Osteocyte (in vitro differentiated cells): ENCODE results near the gene SH3PXD2A. TPM values are rescaled to one million over a fixed set of nuclear protein-coding genes. Genes with fewer than 3 reads are reported as not detected.

Experiments used
- DNase-seq: peaks from one replicate; pipeline ENCODE4 v3.0.0; 2021; ENCODE audit warnings: mixed read lengths; ENCODE audit not compliant: unreplicated experiment; ENCODE audit errors: extremely low spot score
- H3K27ac Mint-ChIP-seq: one replicate; pipeline ENCODE4 v1.8.0; 2021; ENCODE audit warnings: mild to moderate bottlenecking, mixed read lengths; ENCODE audit not compliant: unreplicated experiment
- H3K27me3 Mint-ChIP-seq: one replicate; pipeline ENCODE4 v1.8.0; 2021; ENCODE audit warnings: mixed read lengths; ENCODE audit not compliant: unreplicated experiment
- H3K36me3 Mint-ChIP-seq: one replicate; pipeline ENCODE4 v1.8.0; 2021; ENCODE audit warnings: mixed read lengths; ENCODE audit not compliant: unreplicated experiment
- H3K4me1 Mint-ChIP-seq: one replicate; pipeline ENCODE4 v1.8.0; 2021; ENCODE audit warnings: mixed read lengths; ENCODE audit not compliant: unreplicated experiment
- H3K4me3 Mint-ChIP-seq: one replicate; pipeline ENCODE4 v1.8.0; 2021; ENCODE audit warnings: mild to moderate bottlenecking, moderate library complexity, mixed read lengths; ENCODE audit not compliant: unreplicated experiment
- H3K9me3 Mint-ChIP-seq: one replicate; pipeline ENCODE4 v1.8.0; 2021; ENCODE audit warnings: mixed read lengths; ENCODE audit not compliant: unreplicated experiment
- total RNA-seq: library from RNA; stranded (reverse); gene quantifications from 2 replicates; pipeline ENCODE4 v1.2.1, GENCODE V29; 2021
- TF ChIP-seq, protein P1 (sequence below): fragments of 200-600 bp; sonication (generic); IDR thresholded peaks from 2 replicates; pipeline ENCODE4 v1.5.0; 2021; ENCODE audit warnings: antibody characterized with exemption, mild to moderate bottlenecking, moderate library complexity

SH3PXD2A gene
- total RNA-seq, 1 donor from 2014 or later: 43.0 TPM

DNA sequence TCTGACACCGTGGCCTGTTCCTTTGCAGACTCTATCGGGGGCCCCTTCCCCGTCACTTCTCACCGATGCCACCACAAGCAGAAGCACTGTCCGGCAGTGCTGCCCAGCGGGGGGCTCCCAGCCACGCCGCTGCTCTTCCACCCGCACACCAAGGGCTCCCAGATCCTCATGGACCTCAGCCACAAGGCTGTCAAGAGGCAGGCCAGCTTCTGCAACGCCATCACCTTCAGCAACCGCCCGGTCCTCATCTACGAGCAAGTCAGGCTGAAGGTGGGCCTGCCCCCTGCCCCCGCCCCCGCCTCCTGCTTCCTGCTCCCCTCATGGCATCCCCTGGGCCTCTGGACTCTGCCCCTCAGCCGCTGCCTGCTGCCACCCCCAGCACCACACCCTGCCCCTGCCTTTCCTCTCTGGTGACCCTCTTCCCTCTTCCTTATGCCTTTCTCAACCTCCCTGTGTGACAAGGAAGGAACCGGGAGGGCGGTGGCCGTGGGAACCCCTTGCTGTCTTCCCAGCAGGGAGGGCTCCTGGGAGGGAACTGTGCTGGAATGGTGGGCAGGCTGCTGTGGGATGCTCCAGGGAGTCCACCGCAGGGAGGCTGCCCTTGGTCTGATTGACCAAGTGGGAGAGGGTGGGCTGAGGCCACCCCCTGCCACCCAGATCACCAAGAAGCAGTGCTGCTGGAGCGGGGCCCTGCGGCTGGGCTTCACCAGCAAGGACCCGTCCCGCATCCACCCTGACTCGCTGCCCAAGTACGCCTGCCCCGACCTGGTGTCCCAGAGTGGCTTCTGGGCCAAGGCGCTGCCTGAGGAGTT lies 284.3 kb downstream of the SH3PXD2A start:
- no peaks in the 10 kb centered on the region for H3K36me3 Mint-ChIP-seq
- peaks cover 15% of the 10 kb centered on the region for H3K27me3 Mint-ChIP-seq
- TF ChIP-seq, protein P1, sequence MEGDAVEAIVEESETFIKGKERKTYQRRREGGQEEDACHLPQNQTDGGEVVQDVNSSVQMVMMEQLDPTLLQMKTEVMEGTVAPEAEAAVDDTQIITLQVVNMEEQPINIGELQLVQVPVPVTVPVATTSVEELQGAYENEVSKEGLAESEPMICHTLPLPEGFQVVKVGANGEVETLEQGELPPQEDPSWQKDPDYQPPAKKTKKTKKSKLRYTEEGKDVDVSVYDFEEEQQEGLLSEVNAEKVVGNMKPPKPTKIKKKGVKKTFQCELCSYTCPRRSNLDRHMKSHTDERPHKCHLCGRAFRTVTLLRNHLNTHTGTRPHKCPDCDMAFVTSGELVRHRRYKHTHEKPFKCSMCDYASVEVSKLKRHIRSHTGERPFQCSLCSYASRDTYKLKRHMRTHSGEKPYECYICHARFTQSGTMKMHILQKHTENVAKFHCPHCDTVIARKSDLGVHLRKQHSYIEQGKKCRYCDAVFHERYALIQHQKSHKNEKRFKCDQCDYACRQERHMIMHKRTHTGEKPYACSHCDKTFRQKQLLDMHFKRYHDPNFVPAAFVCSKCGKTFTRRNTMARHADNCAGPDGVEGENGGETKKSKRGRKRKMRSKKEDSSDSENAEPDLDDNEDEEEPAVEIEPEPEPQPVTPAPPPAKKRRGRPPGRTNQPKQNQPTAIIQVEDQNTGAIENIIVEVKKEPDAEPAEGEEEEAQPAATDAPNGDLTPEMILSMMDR: no peak
- H3K27ac Mint-ChIP-seq: no peak overlapping the region
- no peaks in the 10 kb centered on the region for H3K9me3 Mint-ChIP-seq
- DNase-seq: no peak
- peaks cover 12% of the 10 kb centered on the region for H3K4me1 Mint-ChIP-seq
- no peak overlapping the region for H3K4me3 Mint-ChIP-seq

DNA sequence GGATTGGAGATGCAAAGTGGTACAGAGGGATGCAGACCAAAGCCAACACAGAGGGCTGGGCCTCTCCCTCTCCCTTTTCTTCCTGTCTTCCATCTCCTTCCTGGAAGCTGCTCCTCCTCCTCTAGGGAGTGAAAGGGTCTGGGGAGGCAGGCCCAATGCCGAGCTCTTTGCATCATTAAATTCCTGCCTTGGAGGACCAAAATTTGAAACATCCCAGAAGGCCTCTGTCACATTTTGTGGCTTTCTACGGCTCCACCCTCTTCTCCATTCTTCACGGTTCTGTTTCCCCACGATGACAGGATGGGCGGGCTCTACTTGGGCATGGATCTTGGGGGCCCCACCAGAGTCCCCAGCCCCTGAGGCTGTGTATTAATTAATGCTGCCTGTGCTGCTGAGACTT lies 285.5 kb downstream of the SH3PXD2A start:
- Mint-ChIP-seq H3K27ac (no peak overlapping the region), H3K36me3 (no peaks in the 10 kb centered on the region), H3K4me3 (no peak overlapping the region), H3K4me1 (peaks cover 7% of the 10 kb centered on the region), H3K27me3 (peaks cover 15% of the 10 kb centered on the region), H3K9me3 (no peaks in the 10 kb centered on the region)
- DNase-seq: no peak
- TF ChIP-seq, protein P1: no peak

DNA sequence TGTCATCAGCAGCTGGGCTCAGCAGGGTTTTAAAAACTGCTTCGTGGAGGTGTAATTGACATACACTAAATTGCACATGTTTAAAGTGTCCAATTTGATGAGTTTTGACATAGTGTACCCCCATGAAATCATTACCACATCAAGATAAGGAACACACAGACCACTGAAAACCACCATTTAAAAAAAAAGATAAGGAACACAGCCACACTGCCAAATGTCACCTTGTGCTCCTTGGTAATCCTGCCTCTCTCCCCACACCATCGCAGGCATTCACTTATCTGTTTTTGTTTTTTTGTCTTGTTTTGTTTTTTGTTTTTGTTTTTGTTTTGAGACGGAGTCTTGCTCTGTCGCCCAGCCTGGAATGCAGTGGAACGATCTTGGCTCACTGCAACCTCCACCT lies 286.9 kb downstream of the SH3PXD2A start:
- no peak for DNase-seq
- TF ChIP-seq, protein P1: no peak
- peaks cover 11% of the 10 kb centered on the region for H3K4me1 Mint-ChIP-seq
- H3K9me3 Mint-ChIP-seq: no peaks in the 10 kb centered on the region
- H3K27ac Mint-ChIP-seq: no peak overlapping the region
- no peak overlapping the region for H3K4me3 Mint-ChIP-seq
- H3K36me3 Mint-ChIP-seq: no peaks in the 10 kb centered on the region
- peaks cover 12% of the 10 kb centered on the region for H3K27me3 Mint-ChIP-seq

DNA sequence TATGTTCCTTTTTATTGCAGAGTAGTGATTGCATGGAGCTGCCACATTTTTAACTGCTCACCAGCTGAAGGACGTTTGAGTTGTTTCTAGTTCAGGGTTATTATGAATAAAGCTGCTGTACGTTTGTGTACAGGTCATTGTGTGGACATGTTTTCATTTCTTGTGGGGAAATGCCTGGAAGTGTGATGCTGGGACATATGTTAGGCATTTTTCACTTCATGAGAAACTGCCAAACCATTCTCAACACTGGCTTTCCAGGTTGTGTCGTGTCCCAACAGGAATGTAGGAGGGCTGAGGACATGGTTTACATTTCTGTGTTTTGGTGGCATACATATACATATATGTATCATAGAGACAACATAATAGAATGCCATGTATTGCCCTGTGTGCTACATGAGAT lies 288.8 kb downstream of the SH3PXD2A start:
- Mint-ChIP-seq H3K27me3 (peaks cover 18% of the 10 kb centered on the region), H3K9me3 (no peaks in the 10 kb centered on the region), H3K27ac (no peak overlapping the region), H3K4me3 (no peak overlapping the region), H3K4me1 (peaks cover 9% of the 10 kb centered on the region), H3K36me3 (no peaks in the 10 kb centered on the region)
- TF ChIP-seq, protein P1: no peak
- no peak for DNase-seq

DNA sequence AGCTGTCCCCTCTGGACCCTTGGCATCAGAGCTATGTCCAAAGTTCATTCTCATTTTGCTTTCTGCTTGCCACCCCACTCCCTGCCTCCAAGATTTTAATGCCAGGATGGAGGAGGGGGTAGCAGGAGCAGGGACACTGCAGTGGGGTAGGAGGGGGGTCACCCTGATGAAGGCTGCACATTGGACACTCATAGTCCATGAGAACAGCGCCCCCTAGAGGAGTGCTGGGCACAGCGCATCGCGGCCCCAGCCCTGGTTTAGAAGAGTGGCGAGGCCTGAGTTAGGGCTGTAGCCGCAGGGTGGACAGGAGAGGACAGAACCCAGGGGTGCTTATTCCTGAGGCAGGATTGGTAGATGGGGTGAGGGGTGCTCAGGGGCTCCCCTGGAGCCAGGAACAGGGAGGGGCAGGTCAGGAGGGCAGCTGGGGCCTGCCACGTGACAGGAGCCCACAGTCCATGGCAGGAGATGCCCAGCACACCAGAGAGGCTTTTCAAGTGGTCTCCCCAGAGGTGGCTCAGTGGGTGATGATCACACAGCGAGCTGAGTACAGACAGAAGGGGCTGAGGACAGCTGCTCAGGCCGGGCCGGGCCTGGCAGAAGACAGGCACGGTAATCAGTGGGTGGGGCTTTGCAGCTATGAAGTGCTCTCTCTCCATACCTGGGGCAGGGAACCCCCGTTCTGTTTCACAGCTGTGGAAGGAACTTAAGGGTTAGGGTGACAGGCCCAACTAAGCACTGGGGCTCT lies 290.4 kb downstream of the SH3PXD2A start:
- Mint-ChIP-seq H3K36me3 (no peaks in the 10 kb centered on the region), H3K27ac (no peak overlapping the region)
- TF ChIP-seq, protein P1: peak; percentile 63

More for the DNA sequence above, 290.4 kb downstream of the SH3PXD2A start:
- Mint-ChIP-seq H3K4me1 (peaks cover 9% of the 10 kb centered on the region), H3K9me3 (no peaks in the 10 kb centered on the region), H3K27me3 (peaks cover 26% of the 10 kb centered on the region), H3K4me3 (no peak overlapping the region)
- DNase-seq: no peak
